ENCODE results near the gene HOXA9. TPM values are rescaled to one million over a fixed set of nuclear protein-coding genes. Genes with fewer than 3 reads are reported as not detected.

HOXA9 gene
- total and polyA plus RNA-seq, 9 donors = 0.12 to 2.5 (median 0.57) TPM; not detected in 1

GRCh38 chr7:27165996-27166530, 726 bp upstream of the HOXA9 start:
- 6 to 18% (median 7%) methylated on average over 43 to 46 of the region's 46 CpGs for WGBS, 3 donors
- no peak for TF ChIP-seq POLR2A (IDR thresholded peaks at IDR 0.05)
- TF ChIP-seq EP300 (IDR thresholded peaks at IDR 0.05) = no peak
- no peak for TF ChIP-seq CTCF (IDR thresholded peaks at IDR 0.05)
- intact Hi-C loops (cut with DNase I) = loop anchor here in 3 of 4 donors (5.0 to 10.0 kb wide), 3 partner anchors 791 to 1281 kb away; no protein-coding TSS in a partner anchor
- Histone ChIP-seq H3K27me3 (peaks cover 22% of the 10 kb centered on the region), H3K36me3 (no peaks in the 10 kb centered on the region), H3K9me3 (no peaks in the 10 kb centered on the region), H3K4me1 (ENCODE audit: insufficient read depth) (no peaks in the 10 kb centered on the region), H3K27ac (no peak overlapping the region), H3K4me3 (peak overlapping the region; percentile 53)
- DNase-seq = no peak

GRCh38 chr7:27164367-27165088, 809 bp downstream of the HOXA9 start:
- DNase-seq = no peak
- TF ChIP-seq EP300 (IDR thresholded peaks at IDR 0.05) (no peak), CTCF (IDR thresholded peaks at IDR 0.05) (no peak), POLR2A (IDR thresholded peaks at IDR 0.05) (no peak)
- Histone ChIP-seq H3K9me3 (no peaks in the 10 kb centered on the region), H3K36me3 (no peaks in the 10 kb centered on the region), H3K4me3 (peak overlapping the region; percentile 53), H3K27ac (no peak overlapping the region), H3K4me1 (ENCODE audit: insufficient read depth) (peaks cover 2% of the 10 kb centered on the region), H3K27me3 (peaks cover 11% of the 10 kb centered on the region)
- WGBS, 3 donors = 8 to 14% (median 8%) methylated on average over 44 to 47 of the region's 47 CpGs
- intact Hi-C loops (cut with DNase I) = loop anchor here (5.0 to 10.0 kb wide), 5 partner anchors 790 to 1280 kb away; no protein-coding TSS in a partner anchor

GRCh38 chr7:27164045-27164366, 1.3 kb downstream of the HOXA9 start:
- Histone ChIP-seq H3K36me3 (no peaks in the 10 kb centered on the region), H3K4me1 (ENCODE audit: insufficient read depth) (peaks cover 2% of the 10 kb centered on the region), H3K27me3 (peaks cover 11% of the 10 kb centered on the region), H3K9me3 (no peaks in the 10 kb centered on the region), H3K27ac (no peak overlapping the region), H3K4me3 (peak overlapping the region; percentile 53)
- WGBS, 3 donors = 49 to 59% (median 54%) methylated on average over 12 of the region's 12 CpGs
- no peak for DNase-seq
- intact Hi-C loops (cut with DNase I) = loop anchor here in 3 of 4 donors (5.0 to 10.0 kb wide), 4 partner anchors 789 to 1279 kb away; no protein-coding TSS in a partner anchor
- TF ChIP-seq EP300 (IDR thresholded peaks at IDR 0.05) (no peak), POLR2A (IDR thresholded peaks at IDR 0.05) (no peak), CTCF (IDR thresholded peaks at IDR 0.05) (no peak)

- 72 to 82% (median 81%) methylated on average over 24 of the region's 24 CpGs for WGBS, 3 donors
- intact Hi-C loops (cut with DNase I) = loop anchor here in 3 of 4 donors (5.0 to 10.0 kb wide), 4 partner anchors 789 to 1279 kb away; no protein-coding TSS in a partner anchor
- H3K4me1 ChIP-seq (ENCODE audit: insufficient read depth) = peaks cover 2% of the 10 kb centered on the region
Observed at GRCh38 chr7:27163288-27164044, 1.9 kb downstream of the HOXA9 start.

More at GRCh38 chr7:27163288-27164044, 1.9 kb downstream of the HOXA9 start:
- peak in 2 of 5 donors; percentile 8 to 23 for DNase-seq
- Histone ChIP-seq H3K27me3 (peaks cover 11% of the 10 kb centered on the region), H3K9me3 (no peaks in the 10 kb centered on the region), H3K36me3 (no peaks in the 10 kb centered on the region), H3K4me3 (peak overlapping the region; percentile 53), H3K27ac (no peak overlapping the region)
- TF ChIP-seq EP300 (IDR thresholded peaks at IDR 0.05) (no peak), POLR2A (IDR thresholded peaks at IDR 0.05) (no peak), CTCF (IDR thresholded peaks at IDR 0.05) (no peak)

Measured in ovary (tissue), 9 donors.